Stimulated activated CD4-positive, alpha-beta T cell treated with anti-CD3 and anti-CD28 coated beads, Interleukin-2, amount 100 ng/mL, for 24 hours (primary cell): ENCODE data around the gene RBBP5.

ENCODE experiments used
- DNase-seq, 2 donors: peaks; one replicate each; pipeline ENCODE4 v3.0.0-alpha.2; 2020

Gene RBBP5

DNA sequence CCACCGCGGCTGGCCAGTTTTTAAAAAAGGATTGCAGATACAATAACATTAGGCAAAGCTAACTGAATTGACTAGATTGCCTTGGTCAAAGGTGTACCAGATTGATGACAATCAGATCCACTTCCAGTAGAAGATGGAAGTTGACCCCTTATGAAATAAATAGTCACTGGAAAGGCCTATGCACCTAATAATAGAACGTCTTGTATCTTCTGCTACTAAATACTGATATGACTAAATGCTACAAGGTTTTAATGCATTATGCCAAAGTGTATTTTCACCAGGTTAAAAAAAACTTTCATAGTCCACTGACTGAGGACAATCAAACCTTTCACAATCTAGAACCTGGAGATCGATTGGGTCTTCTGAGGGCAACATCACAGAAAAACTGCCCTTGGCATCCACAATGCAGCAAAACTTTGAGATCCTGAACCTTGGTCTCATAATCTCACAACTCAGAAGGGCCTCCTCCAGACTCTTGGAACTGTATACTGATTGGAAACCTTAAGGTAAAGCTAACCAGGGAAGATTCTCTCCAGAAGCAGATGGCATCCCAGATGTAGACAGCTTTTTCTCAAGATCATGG, 7.8 kb upstream of the RBBP5 start:
- no peak for DNase-seq

DNA sequence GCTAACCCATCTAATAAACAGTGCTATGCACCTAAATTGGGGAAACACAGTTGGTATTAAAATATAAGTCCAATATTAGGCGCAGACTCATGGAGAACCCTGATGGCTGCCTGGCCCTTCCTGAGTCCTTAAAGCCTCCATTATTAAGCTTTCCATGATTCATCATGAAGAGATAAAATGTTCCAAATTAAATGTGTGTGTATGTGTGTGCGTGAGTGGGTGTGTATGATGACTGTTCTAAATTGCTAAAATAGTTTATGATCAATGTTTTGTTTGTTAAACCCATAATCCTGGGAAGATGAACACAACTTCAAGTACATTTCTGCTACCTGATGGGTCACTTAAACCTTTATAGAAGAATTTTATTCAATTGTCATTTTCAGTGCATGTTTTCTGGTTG, 6.3 kb upstream of the RBBP5 start:
- DNase-seq, result no peak

- no peak for DNase-seq
Measured at GRCh38 chr1:205127646-205128045, 5.9 kb upstream of the RBBP5 start.

- DNase-seq, result no peak
Measured at GRCh38 chr1:205124726-205125125, 2.9 kb upstream of the RBBP5 start.

DNA sequence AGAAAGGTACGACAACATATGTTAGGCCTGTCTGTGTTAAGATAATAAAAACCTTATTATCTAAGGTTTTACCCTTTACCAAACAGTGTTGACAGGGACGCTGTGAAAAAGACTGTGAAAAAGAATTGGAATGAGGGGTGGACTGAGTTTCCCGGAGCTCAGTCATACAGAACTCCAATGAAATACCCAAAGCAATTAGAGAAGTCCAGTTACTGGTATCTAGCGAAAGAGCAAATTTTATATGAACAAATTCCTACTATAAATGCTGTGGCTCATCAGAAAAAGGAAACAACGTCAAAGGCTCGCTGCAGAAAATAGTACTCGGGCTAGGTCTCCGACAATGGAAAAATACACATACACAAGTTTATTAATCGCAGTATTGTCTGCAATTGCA, 708 bp upstream of the RBBP5 start:
- no peak for DNase-seq

DNA sequence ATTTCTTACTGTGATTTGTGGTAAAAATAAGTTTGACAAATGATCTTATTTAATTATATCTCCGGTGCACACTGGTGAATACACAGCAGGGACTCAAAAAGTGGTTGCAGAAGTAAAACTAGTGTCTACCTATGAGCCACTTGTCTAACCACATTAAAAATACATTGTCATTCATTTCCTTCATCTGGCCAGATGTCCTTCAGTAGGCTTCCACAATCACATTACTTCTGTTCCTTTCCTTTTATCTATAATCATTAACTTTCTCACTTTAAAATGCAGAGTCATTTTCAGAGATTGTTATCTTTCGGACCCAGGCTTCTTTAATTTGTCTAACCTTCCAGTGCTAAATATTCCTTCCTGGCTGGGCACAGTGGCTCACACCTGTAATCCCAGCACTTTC, 3.0 kb downstream of the RBBP5 start:
- no peak for DNase-seq

GRCh38 chr1:205111354-205111753, 10.4 kb downstream of the RBBP5 start:
- DNase-seq, result no peak

GRCh38 chr1:205109711-205110110, 12.1 kb downstream of the RBBP5 start:
- DNase-seq, result no peak

DNA sequence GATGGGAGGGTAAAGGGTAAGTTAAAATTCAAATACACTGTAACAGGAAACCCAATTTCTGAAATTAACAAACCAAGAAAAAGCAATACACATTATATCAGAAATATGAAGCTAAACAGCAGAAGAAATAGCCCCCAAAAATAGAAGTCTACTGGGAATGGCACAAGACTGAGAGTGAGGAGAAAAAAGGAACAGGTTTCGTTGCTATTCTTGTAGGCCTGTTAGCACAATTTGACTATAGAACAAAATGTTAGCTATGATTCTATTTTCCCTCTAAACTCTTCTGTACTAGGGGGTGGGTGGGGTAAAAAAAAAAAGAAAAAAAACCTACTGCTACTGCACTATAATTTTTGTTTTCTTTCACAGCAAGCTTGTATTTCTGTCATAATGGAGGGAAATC, 12.5 kb downstream of the RBBP5 start:
- no peak for DNase-seq

DNA sequence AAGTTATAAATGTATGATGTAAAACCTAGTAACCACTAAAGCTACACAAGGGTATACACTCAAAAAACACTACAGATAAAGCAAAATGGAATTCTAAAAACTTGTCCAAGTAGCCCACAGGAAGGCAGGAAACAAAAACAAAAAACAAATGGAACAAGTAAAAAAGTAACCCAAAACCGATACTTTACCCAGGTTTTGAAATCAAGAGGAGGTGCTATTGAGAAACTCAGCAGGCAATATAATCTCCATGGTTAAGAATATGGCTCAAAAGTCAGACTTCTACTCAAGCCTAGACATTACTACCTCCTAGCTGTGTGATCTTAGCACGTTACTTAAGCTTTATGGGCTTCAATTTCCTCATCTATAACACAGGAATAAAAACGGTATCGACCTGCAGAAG, 13.3 kb downstream of the RBBP5 start:
- no peak for DNase-seq

DNA sequence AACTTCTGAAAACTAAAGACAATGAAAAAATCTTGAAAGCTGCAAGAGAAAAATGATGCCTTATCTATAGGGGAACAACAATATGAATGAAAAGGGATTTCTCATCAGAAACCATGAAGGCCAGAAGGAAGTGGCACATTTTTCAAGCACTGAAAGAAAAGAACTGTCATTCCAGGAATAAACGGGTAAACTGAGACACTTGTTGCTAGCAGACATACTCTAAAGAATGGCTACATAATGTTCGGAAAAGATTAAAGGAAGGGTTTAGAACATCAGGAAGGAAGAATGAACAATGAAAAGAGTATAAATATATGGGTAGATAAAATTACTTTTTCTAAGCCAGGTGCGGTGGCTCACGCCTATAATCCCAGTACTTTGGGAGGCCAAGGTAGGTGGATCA, 14.5 kb downstream of the RBBP5 start:
- DNase-seq, result no peak

GRCh38 chr1:205102404-205102803, 19.4 kb downstream of the RBBP5 start:
- no peak for DNase-seq

GRCh38 chr1:205098242-205098641, 23.5 kb downstream of the RBBP5 start:
- no peak for DNase-seq

DNA sequence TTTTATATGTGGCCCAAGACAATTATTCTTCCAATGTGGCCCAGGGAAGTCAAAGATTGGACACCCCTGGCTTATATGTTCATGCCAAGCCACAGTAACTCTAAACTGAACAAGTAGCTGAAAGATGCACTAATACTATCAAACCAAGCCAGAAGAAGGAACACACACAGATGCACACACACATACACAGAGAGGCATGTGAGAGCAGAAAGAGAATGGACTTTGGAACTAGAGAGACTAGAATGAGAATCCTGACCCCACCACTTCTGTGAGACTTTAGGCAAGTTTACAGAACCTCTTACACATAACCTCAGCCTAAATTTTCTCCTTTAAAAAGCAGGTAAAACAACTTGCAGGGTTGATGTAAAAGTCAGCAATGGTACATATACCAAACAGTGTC, 26.4 kb downstream of the RBBP5 start:
- DNase-seq, result no peak

DNA sequence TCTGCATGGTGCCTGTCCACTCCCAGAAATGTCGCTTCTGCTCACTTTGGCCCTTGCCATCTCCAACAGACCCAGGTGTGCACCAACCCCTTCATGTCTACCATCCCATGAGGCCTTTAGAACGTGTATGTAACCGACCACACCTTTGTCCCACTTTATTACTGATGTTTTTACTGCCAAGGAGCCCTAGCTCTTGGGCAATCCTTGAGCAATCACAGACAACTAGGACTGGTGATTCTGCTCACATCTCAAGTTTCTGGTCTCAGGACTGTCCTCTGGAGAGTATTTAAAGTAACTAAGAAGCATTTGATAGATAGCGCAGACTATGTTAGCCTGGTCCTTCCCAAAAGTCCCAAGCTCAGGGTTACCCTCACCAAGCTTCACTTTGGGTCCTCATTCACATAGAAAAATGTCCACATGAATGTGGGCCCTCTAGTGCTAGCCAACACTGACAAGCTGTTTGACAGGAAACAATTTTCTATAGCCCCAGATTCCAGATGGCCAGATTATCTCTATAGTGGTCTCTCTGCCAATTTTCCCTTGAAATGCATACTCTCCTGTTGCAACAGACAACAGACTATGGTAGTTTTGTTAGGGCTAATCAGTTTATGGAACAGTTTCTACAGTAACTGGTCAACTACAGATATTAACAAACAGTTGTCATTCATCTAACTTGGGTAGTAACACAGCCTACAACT, 30.6 kb downstream of the RBBP5 start:
- no peak for DNase-seq

DNA sequence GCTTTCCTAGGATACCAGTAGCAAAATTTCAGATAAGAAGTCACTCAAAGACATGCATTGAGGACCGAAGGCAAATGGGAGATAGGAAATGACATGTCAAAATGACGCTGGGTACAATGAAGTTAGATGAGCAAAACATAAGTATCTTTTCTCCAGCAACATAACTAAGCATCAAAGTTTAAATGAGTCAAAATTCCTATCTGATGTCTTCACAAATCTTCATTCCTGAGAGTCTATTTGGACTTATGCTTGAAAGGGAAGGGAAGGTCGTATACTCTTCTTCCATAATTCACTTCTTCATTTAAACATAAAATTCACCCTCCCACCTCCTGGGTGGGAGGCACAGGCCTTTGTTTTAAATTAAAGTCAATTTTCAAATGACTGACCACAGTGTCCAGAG, 33.4 kb downstream of the RBBP5 start:
- no peak for DNase-seq

DNA sequence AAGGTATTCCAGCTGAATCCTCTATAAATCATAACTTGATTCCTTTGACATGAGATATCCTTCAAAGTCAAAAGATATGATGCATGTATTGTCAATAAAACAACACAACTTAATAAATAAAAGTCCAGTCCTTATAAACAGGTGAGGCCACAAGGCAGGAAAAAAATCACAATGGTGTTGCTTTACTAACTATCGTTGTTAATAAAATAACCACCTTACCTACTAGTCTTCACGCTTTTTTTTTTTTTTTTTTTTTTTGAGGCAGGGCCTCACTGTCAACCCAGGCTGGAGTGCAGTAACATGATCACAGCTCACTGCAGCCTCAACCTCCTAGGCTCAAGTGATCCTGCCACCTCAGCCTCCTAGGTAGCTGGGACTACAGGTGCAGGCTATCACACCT, 37.4 kb downstream of the RBBP5 start, which contains the start of gene TMEM81:
Gene TMEM81 (minus strand): TSS at position 101 of the 400 bp plus-strand sequence. CDS start 140 bp downstream, outside the sequence.
- DNase-seq, result no peak

DNA sequence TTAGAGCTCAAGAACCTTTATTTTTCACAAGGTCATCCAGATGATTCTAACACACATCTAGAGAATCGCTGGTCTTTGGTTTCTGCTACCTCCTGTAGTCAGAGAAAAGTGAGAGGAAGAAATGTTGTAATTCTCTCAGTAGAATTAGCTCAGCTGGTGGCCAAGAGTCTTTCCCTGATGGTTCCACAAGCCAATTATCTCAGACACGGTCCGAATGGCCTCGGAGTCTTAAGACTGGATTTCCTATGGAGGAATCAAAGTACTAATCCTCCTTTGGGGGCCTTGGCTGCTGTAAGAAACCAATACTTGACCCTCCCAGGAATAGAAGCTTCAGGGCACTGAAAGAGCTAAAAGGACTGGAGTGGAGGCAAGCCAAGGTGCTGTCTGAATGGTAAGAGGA, 39.3 kb downstream of the RBBP5 start:
- DNase-seq, result no peak

DNA sequence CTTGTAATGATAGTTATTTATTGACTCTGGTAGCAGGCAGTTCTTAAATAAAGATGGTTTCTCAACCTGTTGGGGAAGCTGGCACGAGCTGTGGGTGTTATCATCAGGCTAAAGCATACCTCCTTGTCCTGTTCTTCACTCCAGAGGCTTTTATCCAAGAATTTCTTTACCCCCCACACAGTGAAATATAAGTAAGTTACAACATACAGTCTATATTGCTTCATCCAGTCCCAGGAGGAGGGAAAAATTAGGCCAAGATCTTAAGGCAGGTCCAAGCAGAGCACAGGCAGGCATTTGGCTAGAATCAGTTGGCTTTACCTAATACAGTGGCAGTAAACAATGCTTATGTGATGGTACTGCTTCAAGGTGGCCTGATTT, 43.9 kb downstream of the RBBP5 start:
- DNase-seq, result no peak

DNA sequence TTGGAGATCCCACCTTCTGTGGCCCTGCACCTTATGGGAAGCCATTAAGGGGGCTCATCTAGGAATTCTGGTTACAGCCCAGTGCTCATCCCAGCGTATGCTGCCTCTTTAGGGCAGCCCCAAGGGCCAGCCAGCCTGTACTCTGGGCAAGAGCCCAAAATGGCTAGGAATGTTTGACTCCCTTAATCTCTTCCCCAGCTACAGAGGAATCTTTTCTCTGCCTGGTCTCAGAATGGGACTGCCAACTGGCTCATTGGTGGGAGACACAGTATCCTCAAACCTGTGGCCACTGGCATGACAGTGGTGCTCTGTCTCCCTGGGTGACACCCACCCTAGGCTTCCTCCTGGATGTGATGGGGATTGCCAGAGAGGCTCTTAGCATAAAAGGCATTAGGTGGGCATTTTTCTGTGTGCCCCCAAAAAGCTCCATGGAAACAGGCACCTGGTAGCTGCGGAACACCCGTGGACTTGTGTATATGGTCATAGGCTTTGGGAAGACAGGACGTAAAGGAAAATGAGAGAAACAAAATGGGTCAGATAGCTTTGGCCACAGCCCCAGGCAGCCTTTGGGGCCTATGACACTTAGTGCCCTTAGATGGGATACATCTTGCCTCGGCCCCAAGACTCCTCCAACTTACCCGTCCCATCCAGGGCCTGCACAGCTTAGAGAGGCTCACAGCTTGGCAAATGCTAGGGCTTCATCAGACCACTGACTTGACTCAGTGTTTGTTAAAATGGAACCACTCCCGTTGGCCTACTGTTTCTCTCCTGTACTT, 44.4 kb downstream of the RBBP5 start:
- DNase-seq, result no peak

DNA sequence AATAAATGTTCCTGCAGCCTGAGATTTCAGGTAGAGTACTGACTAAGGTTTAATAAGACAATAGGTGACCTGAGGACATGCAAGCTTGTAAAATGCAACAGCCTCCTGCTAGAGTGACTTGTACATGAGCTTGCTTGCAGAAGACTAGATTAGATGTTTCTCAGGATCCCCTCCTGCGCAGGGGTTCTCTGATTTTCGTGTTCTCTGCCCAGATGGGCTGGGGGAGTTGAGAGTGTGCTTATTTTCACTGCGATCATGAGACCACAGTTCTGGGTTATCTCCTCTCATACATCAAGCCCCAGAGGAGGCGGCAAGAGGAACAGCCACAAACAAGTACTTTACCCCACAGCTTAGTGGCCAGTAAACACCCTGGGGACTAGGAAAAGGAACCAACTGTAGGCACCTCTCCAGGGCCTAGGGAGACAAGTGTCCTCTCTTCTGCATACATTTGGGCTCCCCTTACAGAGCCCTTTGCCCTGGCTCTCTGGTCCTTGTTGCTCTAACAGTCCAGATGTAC, 45.5 kb downstream of the RBBP5 start:
- no peak for DNase-seq

GRCh38 chr1:205075642-205076155, 46.1 kb downstream of the RBBP5 start:
- no peak for DNase-seq

DNA sequence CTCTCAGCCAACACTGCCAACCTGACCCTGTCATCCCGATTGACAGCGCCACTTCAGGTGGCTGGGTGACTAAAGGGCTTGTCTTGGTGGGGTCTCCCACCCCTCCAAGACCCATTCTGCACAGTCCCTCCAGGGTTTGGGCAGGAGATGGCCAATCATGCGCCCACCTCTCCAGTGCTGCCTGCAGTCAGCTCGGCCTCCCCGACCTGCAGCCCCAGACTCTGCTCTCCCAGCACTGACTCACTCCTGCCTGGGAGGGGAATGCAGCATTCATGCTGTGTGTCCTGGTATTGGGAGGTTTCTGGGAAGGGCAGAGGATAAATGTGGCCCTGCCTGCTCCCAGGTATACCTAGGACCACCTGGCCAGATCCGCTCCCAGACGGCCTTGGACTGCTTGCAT, 47.3 kb downstream of the RBBP5 start:
- DNase-seq, result no peak

GRCh38 chr1:205074084-205074483, 47.7 kb downstream of the RBBP5 start:
- DNase-seq, result no peak
